NOMO-1 treated with dmso at 0.1 percent for 144 hours (cell line): ENCODE data around the gene GEMIN7.
"Not testable (repeated sequence)": the region's sequence is repeated elsewhere in the genome, so short reads cannot be mapped to it uniquely, and the experiment has no call there.

Source experiments
- DNase-seq: peaks from one replicate; lab custom pipeline; 2025; ENCODE audit not compliant: unreplicated experiment; lab: John Stamatoyannopoulos, UW

Gene GEMIN7

GRCh38 chr19:45102481-45102880 is 23.4 kb downstream of the GEMIN7 start:
- DNase-seq = no peak

GRCh38 chr19:45103156-45103507 is 24.1 kb downstream of the GEMIN7 start:
- DNase-seq = no peak

GRCh38 chr19:45103508-45104319 is 24.7 kb downstream of the GEMIN7 start:
- DNase-seq = no peak

- DNase-seq = no peak
These were observed 25.7 kb downstream of the GEMIN7 start for GRCh38 chr19:45104658-45105349.

GRCh38 chr19:45106363-45106762 is 27.3 kb downstream of the GEMIN7 start:
- DNase-seq = not testable (repeated sequence)

GRCh38 chr19:45107621-45108150 is 28.6 kb downstream of the GEMIN7 start:
- no peak for DNase-seq

- no peak for DNase-seq
These were observed 31.8 kb downstream of the GEMIN7 start for GRCh38 chr19:45110851-45111266.

- DNase-seq = no peak
These were observed 33.2 kb downstream of the GEMIN7 start for GRCh38 chr19:45112111-45112827.

GRCh38 chr19:45113628-45114027 is 34.6 kb downstream of the GEMIN7 start:
- DNase-seq = no peak

GRCh38 chr19:45114116-45114515 is 35.1 kb downstream of the GEMIN7 start:
- DNase-seq = no peak

- DNase-seq = no peak
These were observed 37.0 kb downstream of the GEMIN7 start for GRCh38 chr19:45115809-45116615.

GRCh38 chr19:45117167-45117594 is 38.1 kb downstream of the GEMIN7 start:
- no peak for DNase-seq

- DNase-seq = no peak
These were observed 38.6 kb downstream of the GEMIN7 start for GRCh38 chr19:45117671-45118070.

GRCh38 chr19:45118106-45118505 is 39.0 kb downstream of the GEMIN7 start:
- no peak for DNase-seq

GRCh38 chr19:45118591-45119355 is 39.7 kb downstream of the GEMIN7 start:
- DNase-seq = not testable (repeated sequence)

- DNase-seq = no peak
These were observed 40.5 kb downstream of the GEMIN7 start for GRCh38 chr19:45119582-45119981.

- DNase-seq = no peak
These were observed 42.8 kb downstream of the GEMIN7 start for GRCh38 chr19:45121827-45122345.

GRCh38 chr19:45122832-45123231 is 43.8 kb downstream of the GEMIN7 start:
- no peak for DNase-seq

GRCh38 chr19:45123440-45123850 is 44.4 kb downstream of the GEMIN7 start:
- no peak for DNase-seq

- no peak for DNase-seq
These were observed 45.0 kb downstream of the GEMIN7 start for GRCh38 chr19:45124021-45124420.
